IPS DF 6.9 (cell line): ENCODE results near the gene MAB21L3.

Experiments
- DNase-seq: peaks from one replicate; pipeline ENCODE4 v3.0.0-alpha.2; 2013; ENCODE audit warnings: low read depth, low spot score
- H3K27ac ChIP-seq: one replicate; pipeline ENCODE4 v1.5.1; 2013; ENCODE audit warnings: low read length, control low read depth
- H3K27me3 ChIP-seq: 2 replicates; pipeline ENCODE4 v1.6.1; 2013; ENCODE audit warnings: mild to moderate bottlenecking, low read length; ENCODE audit not compliant: control insufficient read depth, insufficient read depth
- H3K36me3 ChIP-seq: 2 replicates; pipeline ENCODE4 v1.6.1; 2013; ENCODE audit warnings: low read length; ENCODE audit not compliant: control insufficient read depth, insufficient read depth
- H3K4me1 ChIP-seq: 2 replicates; pipeline ENCODE4 v1.6.1; 2013; ENCODE audit warnings: low read length; ENCODE audit not compliant: control insufficient read depth, insufficient read depth
- H3K4me3 ChIP-seq: 2 replicates; pipeline ENCODE4 v1.5.1; 2013; ENCODE audit warnings: mild to moderate bottlenecking, low read length
- H3K9me3 ChIP-seq: 2 replicates; pipeline ENCODE4 v1.6.1; 2013; ENCODE audit warnings: low read length, inconsistent platforms; ENCODE audit not compliant: control insufficient read depth, insufficient read depth
- WGBS: extraction: QIAGEN DNeasy Blood & Tissue Kit; methylation state at CpG from one replicate; pipeline ENCODE4 v1.1.7; 2013; ENCODE audit warnings: mixed read lengths, missing lambda C conversion rate; ENCODE audit not compliant: insufficient read length, insufficient coverage; 5-methylcytosine and 5-hydroxymethylcytosine counted together

The MAB21L3 gene

DNA sequence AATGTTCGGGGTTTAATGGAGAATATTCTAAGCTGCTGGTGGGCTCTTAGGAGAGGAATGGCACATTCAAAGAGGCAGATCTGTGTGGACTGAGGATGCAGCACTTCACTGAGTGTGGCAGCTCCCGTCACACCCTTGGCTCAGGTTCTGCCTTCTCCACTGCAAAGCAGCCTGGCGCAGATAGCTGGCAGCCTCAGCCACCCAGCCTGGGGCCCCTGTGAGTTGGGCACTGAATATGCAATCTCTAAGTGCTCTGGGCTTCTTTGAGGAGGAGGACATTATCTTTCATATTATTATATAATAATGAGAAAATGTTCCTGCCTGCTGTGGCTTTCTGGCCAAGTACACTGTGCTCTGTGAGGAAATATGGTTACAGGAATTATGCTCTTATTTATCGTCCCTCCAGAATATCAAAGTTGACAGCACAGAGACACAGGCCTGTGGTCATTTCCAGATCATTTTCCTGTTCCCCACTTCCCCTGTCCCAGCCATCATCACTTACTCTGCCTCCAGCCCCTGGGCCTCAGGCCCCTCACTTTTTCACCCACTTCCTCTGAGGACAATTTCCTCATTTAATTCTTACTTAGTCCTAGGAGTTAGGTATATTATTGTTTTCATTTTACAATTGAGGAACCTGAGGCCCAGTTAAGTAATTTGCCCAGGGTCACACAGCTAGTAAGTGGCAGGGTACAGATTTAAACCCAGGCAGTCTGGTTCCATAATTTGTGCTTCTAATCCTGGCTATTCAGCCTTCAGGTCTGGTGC is 53.6 kb downstream of the MAB21L3 start:
- H3K27me3 ChIP-seq, result 0 out of 2 replicates have a peak, but pooled peaks cover 1% of the 10 kb centered on the region
- H3K36me3 ChIP-seq, result no peaks in the 10 kb centered on the region
- no peak overlapping the region for H3K4me3 ChIP-seq
- no peak for DNase-seq
- no peak overlapping the region for H3K27ac ChIP-seq
- H3K9me3 ChIP-seq, result no peaks in the 10 kb centered on the region
- H3K4me1 ChIP-seq, result peaks cover 2% of the 10 kb centered on the region; the same call in 1 of the 2 replicates
- no CpG with 5 or more reads among the region's 4 CpGs for WGBS

- DNase-seq, result no peak
- no CpG with 5 or more reads among the region's 9 CpGs for WGBS
- H3K9me3 ChIP-seq, result no peaks in the 10 kb centered on the region
- no peak overlapping the region for H3K27ac ChIP-seq
- peaks cover 2% of the 10 kb centered on the region; the same call in 1 of the 2 replicates for H3K4me1 ChIP-seq
- 0 out of 2 replicates have a peak, but pooled peaks cover 1% of the 10 kb centered on the region for H3K27me3 ChIP-seq
- H3K4me3 ChIP-seq, result no peak overlapping the region
- H3K36me3 ChIP-seq, result no peaks in the 10 kb centered on the region
Measured at GRCh38 chr1:116165572-116165971, 54.4 kb downstream of the MAB21L3 start.

- no CpG with 5 or more reads among the region's 6 CpGs for WGBS
- no peaks in the 10 kb centered on the region for H3K36me3 ChIP-seq
- DNase-seq, result no peak
- H3K27me3 ChIP-seq, result 0 out of 2 replicates have a peak, but pooled peaks cover 1% of the 10 kb centered on the region
- H3K4me1 ChIP-seq, result peaks cover 2% of the 10 kb centered on the region; the same call in 1 of the 2 replicates
- H3K4me3 ChIP-seq, result no peak overlapping the region
- H3K27ac ChIP-seq, result no peak overlapping the region
- H3K9me3 ChIP-seq, result no peaks in the 10 kb centered on the region
Measured at GRCh38 chr1:116166011-116166571, 54.9 kb downstream of the MAB21L3 start.

DNA sequence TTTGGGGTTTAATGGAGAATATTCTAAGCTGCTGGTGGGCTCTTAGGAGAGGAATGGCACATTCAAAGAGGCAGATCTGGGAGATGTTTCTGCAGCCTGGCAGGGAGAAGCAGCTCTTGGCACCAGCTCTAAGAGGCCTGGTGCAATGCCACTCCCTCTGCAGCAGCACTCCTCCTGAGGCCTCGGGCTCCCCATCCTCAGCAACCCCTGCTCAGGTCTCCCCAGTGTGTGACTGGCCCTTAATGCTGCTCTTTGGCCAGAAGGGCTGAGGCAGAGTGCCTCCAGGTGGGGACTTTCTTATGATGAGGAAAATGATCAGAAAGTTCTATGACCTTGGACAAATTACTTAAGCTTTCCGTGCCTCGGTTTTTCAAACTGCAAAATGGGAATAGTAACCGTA is 55.5 kb downstream of the MAB21L3 start:
- Histone ChIP-seq H3K4me3 (no peak overlapping the region), H3K27me3 (0 out of 2 replicates have a peak, but pooled peaks cover 1% of the 10 kb centered on the region), H3K4me1 (peaks cover 2% of the 10 kb centered on the region; the same call in 1 of the 2 replicates), H3K9me3 (no peaks in the 10 kb centered on the region), H3K27ac (no peak overlapping the region), H3K36me3 (no peaks in the 10 kb centered on the region)
- no CpG with 5 or more reads among the region's 4 CpGs for WGBS
- no peak for DNase-seq

DNA sequence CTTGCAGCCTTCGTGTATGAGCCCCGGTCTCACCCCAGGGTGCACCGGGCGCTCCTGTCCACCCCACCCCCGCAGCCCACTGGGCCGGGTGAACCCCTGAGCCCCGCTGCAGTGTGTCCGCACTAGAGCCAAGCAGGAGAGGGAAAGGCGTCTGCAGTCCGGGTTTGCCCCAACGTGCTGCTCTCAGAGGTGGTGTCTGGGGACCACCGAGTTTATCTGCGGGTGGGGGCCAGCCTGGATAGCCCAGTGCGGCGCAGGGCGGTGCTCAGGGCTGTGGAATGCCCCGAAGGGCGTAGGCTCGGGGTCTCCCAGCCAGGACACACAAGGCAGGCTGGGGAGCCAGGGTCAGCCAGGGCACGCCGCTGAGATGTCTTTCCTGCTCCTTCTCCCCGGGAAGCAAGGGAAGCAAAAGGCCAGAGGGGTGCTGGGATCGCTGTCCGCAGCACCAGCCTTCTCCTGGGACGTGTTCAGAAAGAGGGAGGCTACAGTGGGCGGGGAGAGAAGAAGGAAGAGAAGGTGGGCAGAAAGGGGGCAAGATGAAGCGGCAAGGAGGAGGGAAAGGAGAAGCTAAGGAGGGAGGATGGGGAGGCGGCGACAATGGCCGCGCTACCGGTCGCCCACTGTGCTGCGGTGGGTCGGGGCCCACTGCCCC is 56.6 kb downstream of the MAB21L3 start:
- no peaks in the 10 kb centered on the region for H3K36me3 ChIP-seq
- DNase-seq, result no peak
- no peak overlapping the region for H3K27ac ChIP-seq
- WGBS, result no CpG with 5 or more reads among the region's 35 CpGs
- H3K9me3 ChIP-seq, result no peaks in the 10 kb centered on the region
- peaks cover 2% of the 10 kb centered on the region; the same call in 1 of the 2 replicates for H3K4me1 ChIP-seq
- peak overlapping the region; percentile 45; the same call in 1 of the 2 replicates for H3K4me3 ChIP-seq
- H3K27me3 ChIP-seq, result 0 out of 2 replicates have a peak, but pooled peaks cover 1% of the 10 kb centered on the region

DNA sequence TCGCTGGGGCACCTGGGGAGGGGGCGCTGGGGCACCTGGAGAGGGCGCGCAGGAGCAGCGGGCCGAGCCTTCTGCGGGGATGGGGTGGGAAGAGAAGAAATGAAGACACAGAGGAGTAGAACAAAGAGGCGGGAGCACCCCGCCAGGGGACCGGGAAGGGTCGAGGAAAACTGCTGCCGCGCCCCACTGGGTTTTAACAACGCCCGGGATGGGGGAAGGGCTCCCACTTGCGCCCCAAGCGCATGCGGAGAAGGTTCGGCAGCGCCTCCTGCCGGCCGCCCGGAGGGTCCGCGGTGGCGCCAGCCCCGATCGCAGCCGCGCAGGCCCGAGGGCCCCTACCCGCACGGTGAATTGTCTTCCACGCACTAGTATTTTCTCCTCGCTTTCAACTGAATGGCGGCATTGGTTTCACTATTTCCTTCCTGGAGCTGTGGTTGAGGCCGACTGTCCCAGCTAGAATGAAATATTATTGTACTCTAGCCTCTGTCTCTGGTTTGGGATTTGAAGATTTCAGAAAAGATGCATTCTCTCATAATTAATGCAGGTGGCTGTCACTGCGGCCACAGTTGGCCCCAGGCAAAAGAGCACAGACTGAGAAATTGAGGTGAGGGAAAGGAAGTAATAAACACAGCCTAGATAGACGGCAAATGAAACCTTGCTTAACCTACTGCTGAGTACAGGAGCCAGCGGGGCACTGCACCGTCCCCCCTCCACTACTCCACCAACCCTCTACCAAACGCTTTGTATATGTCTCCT is 57.3 kb downstream of the MAB21L3 start:
- Histone ChIP-seq H3K4me3 (peak overlapping the region; percentile 45; the same call in 1 of the 2 replicates), H3K27me3 (0 out of 2 replicates have a peak, but pooled peaks cover 1% of the 10 kb centered on the region), H3K4me1 (peaks cover 2% of the 10 kb centered on the region; the same call in 1 of the 2 replicates), H3K9me3 (no peaks in the 10 kb centered on the region), H3K36me3 (no peaks in the 10 kb centered on the region), H3K27ac (no peak overlapping the region)
- WGBS, result no CpG with 5 or more reads among the region's 42 CpGs
- peak; percentile 48 for DNase-seq

DNA sequence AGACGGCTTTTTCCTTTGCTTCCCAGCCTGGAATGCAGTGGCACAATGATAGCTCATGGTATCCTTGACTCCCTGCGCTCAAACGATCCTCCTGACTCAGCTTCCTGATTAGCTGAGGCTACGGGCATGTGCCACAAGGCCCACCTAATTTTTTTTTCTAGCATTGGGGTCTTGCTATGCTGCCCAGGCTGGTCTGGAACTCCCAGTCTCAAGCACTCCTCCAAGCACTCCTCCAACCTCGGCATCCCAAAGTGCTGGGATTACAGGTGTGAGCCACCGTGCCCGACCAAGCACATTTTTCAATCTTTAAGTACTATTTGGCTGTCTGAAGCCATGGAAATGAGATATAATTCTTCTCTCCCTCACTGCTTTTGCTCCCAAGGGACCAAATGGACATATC is 58.7 kb downstream of the MAB21L3 start:
- WGBS, result no CpG with 5 or more reads among the region's 7 CpGs

DNA sequence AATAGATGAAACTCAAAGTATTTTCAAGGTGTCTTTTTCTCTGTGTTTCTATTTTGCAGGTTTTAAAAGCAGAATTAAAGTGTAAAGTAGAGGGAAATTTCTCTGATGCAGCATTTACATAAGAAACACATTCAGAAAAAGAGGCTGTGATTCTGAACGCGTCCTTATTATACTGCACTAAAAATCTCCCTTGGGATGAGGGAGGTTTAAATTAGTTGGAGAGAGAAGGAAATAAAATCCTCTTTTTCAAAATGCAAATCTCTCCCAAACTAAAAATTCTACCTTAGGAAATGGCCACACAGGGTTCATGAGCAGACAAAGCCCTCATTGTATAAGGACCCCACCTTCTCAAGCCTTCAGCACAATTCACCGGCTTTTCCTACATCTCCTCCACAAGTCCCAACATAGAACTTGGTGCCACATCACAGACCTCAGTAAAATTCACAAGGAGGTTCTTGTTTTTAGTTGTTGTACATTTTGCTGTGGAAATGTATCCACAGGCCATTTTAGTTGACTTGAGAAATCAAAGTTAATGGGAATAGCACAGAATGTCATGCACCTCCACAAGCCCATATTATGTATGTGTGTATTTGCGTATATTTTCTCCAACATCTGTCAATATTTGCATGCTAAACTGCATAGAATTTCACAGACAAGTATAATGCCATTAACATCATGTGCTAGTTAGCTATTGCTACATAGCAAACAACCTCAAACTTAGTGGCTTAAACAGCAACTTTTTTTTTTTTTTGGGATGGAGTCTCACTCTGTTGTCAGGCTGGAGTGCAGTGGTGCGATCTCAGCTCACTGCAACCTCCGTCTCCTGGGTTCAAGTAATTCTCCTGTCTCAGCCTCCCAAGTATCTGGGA is 59.8 kb downstream of the MAB21L3 start:
- H3K27ac ChIP-seq, result no peak overlapping the region
- no CpG with 5 or more reads among the region's 6 CpGs for WGBS
- no peaks in the 10 kb centered on the region for H3K9me3 ChIP-seq
- no peak for DNase-seq
- 0 out of 2 replicates have a peak, but pooled peaks cover 1% of the 10 kb centered on the region for H3K27me3 ChIP-seq
- H3K36me3 ChIP-seq, result no peaks in the 10 kb centered on the region
- peaks cover 2% of the 10 kb centered on the region; the same call in 1 of the 2 replicates for H3K4me1 ChIP-seq
- H3K4me3 ChIP-seq, result no peak overlapping the region

More for the DNA sequence above, 58.7 kb downstream of the MAB21L3 start:
- no peak for DNase-seq
- Histone ChIP-seq H3K27me3 (0 out of 2 replicates have a peak, but pooled peaks cover 1% of the 10 kb centered on the region), H3K36me3 (no peaks in the 10 kb centered on the region), H3K4me3 (no peak overlapping the region), H3K27ac (no peak overlapping the region), H3K4me1 (peaks cover 2% of the 10 kb centered on the region; the same call in 1 of the 2 replicates), H3K9me3 (no peaks in the 10 kb centered on the region)

GRCh38 chr1:116172666-116173065 is 61.5 kb downstream of the MAB21L3 start:
- no CpG with 5 or more reads among the region's 1 CpG for WGBS
- Histone ChIP-seq H3K36me3 (no peaks in the 10 kb centered on the region), H3K27ac (no peak overlapping the region), H3K27me3 (no peaks in the 10 kb centered on the region), H3K4me3 (no peak overlapping the region), H3K4me1 (no peaks in the 10 kb centered on the region), H3K9me3 (no peaks in the 10 kb centered on the region)
- no peak for DNase-seq
